HG02763 (cell line): ENCODE results near the gene TCF4.

Experiments
- ATAC-seq: cut with Tn5 transposase; IDR thresholded peaks from one replicate; pipeline ENCODE4 v1.9.1; 2021; ENCODE audit warnings: mild to moderate bottlenecking, moderate library complexity; ENCODE audit not compliant: unreplicated experiment

The TCF4 gene

DNA sequence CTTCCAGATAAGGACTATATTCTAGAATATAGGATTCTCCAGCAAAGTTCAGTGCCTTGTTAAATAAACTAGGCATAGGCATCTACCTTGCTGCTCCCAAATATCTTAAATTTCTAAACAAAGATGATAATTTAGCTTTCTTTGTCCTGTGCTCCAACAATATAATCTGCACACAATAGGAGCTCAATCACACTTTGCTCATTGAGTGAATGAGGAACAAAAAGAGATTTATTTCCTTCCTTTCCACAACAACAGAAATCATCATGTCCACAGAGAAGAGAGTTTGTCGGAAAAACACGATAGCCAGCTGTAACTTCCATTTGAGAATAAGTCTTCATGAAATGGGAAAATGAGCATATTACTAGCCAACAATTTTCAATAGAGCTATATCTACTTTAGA lies 256.7 kb downstream of the TCF4 start:
- ATAC-seq: no peak

GRCh38 chr18:55328301-55328700 lies 259.7 kb downstream of the TCF4 start:
- no peak for ATAC-seq

DNA sequence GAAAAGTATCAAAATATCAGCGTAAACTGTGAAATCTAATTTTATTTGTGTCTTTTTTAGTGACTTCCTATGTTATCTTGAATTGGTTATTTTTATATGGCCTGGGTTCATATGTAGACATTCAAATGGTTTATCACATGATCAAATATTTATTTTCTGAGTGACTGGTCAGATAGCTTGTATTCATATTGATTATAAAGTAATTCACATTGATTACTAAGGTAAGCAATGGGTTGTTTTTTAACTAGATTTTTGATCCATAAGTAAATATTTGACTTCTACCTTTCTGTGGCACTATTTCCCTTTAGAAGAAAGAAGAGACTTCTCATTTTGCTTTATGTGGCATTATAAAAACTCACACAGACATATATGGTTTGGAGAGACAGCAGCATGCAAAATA lies 260.5 kb downstream of the TCF4 start:
- no peak for ATAC-seq

DNA sequence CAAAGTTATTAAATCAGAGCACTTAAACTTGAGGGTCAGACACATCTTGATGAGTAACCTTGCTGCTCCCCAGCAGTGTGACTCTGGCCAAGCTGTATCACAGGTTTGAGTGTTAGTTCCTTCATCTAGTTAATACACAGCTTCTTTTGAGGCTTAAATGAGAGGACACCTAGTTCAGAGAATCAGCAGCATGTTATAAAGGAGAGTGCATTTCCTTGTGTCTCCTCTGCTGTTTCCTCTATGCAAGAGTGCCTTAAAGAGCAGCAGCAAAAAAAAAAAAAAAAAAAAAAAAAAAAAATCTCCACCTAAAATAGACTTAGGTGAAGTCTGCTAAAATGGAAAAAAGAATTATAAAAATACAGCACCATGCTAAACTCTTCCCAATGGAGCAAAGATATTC lies 261.9 kb downstream of the TCF4 start:
- no peak for ATAC-seq

DNA sequence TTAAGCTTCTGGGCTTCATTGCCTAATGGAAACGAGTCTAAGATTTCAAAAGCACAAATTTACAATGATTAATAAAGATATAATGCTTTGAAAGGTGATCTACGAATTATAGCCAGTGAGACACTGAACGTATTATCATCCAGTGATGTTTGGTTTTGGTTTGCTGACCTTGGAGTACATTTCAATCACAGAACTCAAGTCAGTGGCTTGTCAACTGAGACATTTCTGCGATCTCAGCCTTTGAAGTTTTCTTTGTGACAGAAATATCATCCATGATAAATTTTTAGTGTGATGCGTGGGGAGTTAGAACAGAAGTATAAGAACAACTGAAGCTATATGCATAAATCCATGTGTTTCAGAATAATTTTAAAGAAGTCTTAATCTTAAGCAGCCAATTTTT lies 263.8 kb downstream of the TCF4 start:
- no peak for ATAC-seq

- no peak for ATAC-seq
Observed at GRCh38 chr18:55323051-55323994, 264.7 kb downstream of the TCF4 start.

DNA sequence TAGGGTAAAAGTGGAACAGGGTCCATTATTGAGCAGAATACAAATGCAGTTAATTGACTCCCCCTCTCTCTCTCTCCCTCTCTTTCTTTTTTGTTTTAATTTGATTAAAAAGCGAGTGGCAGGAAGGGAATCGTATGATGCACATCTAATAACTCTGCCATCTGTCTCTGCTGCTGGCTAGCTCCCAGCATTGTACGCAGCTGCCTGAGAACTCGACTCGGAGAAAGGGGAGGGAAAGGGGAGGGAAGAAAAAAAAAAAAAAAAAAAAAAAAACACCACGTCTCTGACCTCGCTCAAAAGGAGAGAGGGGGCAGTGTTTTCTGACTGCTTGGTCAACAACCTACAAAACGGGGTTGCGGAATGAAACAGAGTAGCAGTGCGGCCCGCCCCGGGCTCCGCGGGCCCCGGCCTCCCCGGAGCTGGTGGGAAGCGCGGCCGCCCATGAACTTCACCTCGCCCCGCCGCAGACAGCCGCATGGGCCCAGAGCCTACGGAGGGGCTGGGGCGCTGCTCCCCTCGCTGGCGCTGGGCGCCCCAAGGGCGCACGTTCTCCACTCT lies 265.7 kb downstream of the TCF4 start:
- ATAC-seq: peak; percentile 51

- ATAC-seq: peak; percentile 63
Observed at GRCh38 chr18:55321265-55322177, 266.5 kb downstream of the TCF4 start.

GRCh38 chr18:55320424-55321264 lies 267.3 kb downstream of the TCF4 start:
- no peak for ATAC-seq

DNA sequence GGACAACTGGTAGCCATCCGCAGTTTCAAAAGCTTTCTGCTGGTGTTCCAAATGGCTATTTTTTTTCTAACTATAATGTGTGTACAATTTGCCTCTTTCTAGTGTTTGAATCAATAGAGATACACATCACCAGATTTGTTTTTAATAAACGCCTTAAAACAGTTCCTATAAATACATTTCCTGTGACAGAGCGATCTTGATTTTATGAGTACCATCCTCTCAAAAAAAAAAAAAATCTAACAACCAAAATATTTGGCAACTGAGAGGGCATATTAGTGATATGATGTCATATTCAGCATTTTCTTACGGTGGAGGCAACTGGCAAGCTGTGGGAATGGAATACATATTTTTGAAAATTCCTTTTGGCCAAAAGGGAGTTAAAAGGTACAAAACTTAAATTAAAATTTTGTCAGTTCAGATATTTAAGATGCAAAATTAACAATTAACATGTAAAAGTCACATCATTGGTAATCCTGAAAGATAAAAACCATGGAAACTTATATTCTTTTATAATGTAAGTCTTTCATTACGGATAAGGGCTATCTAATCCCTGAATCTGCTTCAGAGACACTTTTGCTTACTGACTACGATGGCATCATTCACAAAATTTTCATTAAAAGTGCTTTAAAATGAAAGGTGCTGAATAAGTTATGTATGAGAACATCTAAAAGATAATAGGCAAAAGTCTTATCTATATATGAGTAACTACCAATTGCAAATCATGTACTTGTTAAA lies 268.4 kb downstream of the TCF4 start:
- no peak for ATAC-seq

DNA sequence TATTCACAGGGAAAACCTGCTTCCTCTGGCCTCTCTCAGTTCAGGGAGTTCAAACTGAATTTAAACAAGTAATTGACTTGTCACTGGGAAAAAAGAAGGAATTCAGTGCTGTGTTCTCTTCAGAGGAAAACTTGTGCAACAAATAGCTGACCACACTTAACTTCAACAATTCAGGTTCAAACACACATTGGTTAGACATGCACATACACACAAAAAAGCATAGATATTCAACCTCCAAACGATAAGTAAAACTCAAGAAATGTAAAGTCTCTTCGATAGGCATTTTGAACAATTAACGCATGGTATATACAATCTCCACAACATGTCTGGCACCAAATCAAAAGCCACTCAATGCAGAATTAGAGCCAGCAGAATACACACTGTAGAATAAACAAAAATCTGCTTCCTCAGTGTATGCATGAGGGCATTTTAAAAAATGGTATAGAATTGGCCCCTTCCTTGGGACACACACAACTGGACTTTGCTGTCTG lies 269.0 kb downstream of the TCF4 start:
- no peak for ATAC-seq

DNA sequence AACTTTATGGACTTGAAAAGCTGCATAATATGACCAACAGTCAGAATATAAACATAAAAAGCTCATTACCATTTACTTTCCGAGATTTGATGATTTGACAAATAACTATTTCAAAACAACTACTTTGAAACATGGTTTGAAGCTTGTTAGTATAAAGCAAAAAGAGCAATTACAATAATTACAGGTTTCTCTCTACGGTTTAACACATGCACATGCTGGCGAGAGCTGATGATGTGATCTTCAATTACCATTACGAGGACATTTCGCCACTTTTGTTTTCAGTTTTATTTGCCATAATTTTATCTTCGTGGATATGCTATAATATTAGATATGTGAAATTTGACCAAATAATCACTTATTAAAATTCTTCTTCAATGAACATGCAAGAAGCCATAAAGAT lies 270.1 kb downstream of the TCF4 start:
- ATAC-seq: no peak

- no peak for ATAC-seq
Observed at GRCh38 chr18:55317324-55317723, 270.7 kb downstream of the TCF4 start.

GRCh38 chr18:55316486-55317184 lies 271.4 kb downstream of the TCF4 start:
- ATAC-seq: no peak

DNA sequence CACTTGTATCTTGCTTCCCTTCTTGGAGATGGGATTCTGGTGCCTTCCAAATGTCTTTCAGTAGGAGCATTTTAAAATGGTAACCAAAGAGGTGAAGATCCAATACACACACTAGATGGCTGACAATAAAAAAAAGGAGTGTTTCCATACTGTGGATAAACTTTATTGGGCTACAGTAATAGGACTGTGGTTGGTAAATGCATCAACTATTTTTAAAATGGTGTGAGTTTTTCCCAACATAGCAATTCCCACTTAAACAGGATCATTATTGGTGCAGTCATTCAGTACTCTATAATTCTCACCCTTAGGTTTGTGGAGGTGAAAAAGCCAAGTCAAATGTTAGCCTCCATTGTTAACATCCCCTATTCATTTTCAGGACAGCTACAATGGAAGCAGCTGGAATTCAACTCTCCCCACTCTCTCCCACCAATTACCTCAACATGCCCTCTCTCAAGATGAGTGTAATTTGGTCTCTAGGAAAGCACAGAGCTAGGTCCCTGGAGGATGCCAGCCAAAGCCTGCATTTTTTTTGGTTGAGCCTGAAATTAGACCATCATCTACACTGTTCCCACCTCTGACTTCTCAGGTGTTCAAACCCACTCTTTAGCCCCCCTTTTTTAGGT lies 273.3 kb downstream of the TCF4 start:
- no peak for ATAC-seq

DNA sequence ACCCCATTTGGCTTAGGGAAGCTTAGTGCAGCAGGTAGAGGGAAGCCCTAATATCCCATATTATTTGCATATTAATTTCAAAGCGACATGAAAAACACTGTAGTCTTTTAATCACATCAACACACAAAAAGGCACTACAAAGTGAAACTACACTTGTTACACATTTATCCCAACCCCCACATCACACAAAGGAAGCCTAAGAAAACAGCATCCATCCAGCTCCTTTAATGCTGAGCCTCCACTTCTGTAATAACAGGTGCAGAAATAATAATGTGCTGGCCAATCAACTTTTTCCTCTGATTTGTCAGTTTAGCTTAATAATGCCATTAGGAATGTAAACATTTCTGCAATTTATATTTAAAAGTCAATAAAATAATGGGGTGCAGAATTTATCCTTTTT lies 274.0 kb downstream of the TCF4 start:
- no peak for ATAC-seq

- no peak for ATAC-seq
Observed at GRCh38 chr18:55310863-55311262, 277.1 kb downstream of the TCF4 start.

GRCh38 chr18:55310044-55310676 lies 277.8 kb downstream of the TCF4 start:
- no peak for ATAC-seq
